IPS-18c (cell line): ENCODE measurements around the gene ATP6V1G2.
"Not testable (repeated sequence)": the region's sequence is repeated elsewhere in the genome, so short reads cannot be mapped to it uniquely, and the experiment has no call there.

Experiments used
- H3K4me3 ChIP-seq: 2 replicates; pipeline ENCODE4 v1.7.0; 2013; ENCODE audit warnings: low read depth, mild to moderate bottlenecking, low read length, moderate library complexity; ENCODE audit not compliant: insufficient read depth
- H3K9me3 ChIP-seq: one replicate; pipeline ENCODE4 v1.6.1; 2013; ENCODE audit warnings: mild to moderate bottlenecking, low read length, moderate library complexity; ENCODE audit not compliant: control insufficient read depth, insufficient read depth

The ATP6V1G2 gene

DNA sequence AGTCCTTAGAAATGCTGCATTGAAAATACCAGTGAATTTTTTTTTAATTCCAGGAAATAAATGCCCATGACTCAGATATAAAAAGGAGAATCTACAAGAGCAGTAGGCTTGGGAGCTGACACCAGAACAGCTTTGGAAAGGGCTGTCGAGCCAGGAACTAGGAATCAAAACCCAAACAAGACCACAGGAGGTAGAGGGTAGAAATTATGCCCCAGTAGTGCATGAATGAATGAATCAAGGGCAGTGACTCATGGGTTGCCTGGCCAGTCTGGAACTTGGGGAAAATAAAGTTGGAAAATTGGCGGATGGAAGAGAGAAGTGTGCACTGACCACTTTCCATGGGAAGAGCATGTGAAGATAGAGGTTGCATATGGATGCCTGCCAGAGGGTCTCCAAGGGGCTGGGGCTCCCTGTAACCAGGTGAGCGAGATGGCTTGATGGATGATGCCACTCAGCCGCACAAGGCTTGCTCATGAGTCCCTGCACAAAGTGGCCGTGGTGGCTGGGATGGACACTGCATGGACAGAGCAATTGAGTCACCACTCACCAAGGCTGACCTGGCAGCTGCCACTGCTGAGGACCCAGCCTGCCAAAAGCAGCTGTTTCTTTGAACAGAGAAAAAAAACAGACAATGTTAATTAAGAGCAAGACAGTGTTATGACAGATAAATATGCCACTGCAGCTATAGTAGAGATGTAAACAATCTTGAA, 32.8 kb downstream of the ATP6V1G2 start:
- H3K9me3 ChIP-seq = no peaks in the 10 kb centered on the region
- H3K4me3 ChIP-seq = no peak overlapping the region

GRCh38 chr6:31510007-31510406, 36.4 kb downstream of the ATP6V1G2 start:
- no peak overlapping the region for H3K4me3 ChIP-seq
- no peaks in the 10 kb centered on the region for H3K9me3 ChIP-seq

DNA sequence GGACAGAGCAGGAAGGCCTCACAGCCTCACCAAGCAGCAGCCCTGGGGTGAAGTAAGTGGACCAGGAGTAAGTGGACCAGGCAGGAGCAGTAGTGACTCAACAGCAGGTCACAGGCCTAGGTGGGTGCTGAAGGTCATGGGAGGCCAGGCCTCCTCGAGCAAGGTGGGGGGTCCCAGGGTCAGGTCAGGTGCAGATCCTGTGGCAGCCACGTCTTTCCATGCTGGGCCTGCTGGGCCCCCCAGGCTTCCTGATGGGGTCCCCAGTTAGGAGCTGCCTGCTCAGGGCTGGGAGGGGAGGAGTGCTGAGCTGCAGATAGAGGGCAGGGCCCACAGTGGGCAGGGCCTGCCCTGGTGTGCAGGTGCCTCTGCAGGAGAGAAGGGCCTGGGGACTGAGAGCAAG, 37.4 kb downstream of the ATP6V1G2 start:
- not testable (repeated sequence) for H3K9me3 ChIP-seq, H3K4me3 ChIP-seq

GRCh38 chr6:31502586-31502985, 43.8 kb downstream of the ATP6V1G2 start:
- Histone ChIP-seq H3K9me3 (no peaks in the 10 kb centered on the region), H3K4me3 (no peak overlapping the region)

DNA sequence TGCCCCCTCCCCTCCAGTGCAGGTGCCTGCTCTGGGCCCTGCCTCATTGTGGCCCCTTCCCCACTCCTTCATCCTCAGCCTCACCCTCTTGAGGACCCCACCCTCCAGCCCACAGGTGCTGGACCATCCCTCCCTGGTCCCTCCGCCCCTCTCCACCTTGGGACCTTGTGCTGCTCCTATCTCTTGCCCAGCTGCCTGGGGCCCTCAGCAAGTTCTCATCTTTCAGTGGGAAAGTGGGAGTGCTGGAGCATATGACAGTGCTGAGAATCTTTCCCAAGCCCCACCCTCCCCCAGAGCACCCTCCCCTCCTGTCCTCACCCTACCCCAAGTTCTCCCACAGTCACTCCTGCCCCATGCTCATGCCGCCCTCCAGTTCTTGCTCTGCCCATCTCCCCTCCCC, 46.8 kb downstream of the ATP6V1G2 start:
- H3K4me3 ChIP-seq, H3K9me3 ChIP-seq: not testable (repeated sequence)

GRCh38 chr6:31498748-31499147, 47.7 kb downstream of the ATP6V1G2 start:
- no peaks in the 10 kb centered on the region for H3K9me3 ChIP-seq
- H3K4me3 ChIP-seq = peak overlapping the region; percentile 62

DNA sequence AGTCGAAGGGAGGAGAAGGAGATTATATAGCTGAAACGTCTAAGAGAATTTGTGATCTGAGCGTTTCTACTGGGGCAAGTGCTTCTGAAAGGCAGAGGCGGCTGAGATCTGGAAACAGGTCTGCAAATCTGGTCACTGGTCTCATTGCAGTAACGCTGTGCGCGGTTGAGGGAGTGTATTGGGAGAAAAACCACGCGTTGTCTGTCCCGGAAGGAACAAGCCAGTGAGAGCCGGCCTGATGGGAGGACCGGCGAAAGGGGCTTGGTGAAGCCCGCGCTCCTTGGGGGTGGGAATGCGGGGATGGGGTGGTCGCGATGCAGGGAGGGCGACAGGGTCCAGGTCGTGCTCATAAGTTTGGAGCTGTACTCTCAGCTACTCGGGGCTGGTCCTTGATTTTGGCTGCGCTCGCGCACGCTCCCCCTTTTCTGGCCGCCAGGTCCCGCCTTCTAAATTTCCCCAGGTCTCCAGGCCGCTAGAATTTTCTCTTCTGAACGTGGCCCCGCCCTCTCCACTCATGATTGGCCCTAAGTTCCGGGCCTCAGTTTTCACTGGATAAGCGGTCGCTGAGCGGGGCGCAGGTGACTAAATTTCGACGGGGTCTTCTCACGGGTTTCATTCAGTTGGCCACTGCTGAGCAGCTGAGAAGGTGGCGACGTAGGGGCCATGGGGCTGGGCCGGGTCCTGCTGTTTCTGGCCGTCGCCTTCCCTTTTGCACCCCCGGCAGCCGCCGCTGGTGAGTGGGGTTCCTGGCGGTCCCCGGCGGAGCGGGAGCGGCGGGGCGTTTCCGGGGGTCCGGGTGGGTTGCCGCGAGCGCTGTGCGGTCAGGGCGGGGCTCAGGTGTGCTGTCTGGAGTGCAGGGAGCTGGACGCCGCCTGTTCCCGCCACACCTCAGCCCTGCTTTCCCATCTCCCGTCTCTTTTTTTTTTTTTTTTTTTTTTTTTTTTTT, 48.6 kb downstream of the ATP6V1G2 start, which contains the start of gene MICB:
Gene MICB, plus strand, starts transcription at position 615 of the 946 bp plus-strand sequence. Its CDS starts 49 bp downstream, at position 664.
- Histone ChIP-seq H3K9me3 (no peaks in the 10 kb centered on the region), H3K4me3 (peak within 1 kb of the TSS; percentile 77)

GRCh38 chr6:31496826-31497225, 49.6 kb downstream of the ATP6V1G2 start:
- not testable (repeated sequence) for H3K9me3 ChIP-seq, H3K4me3 ChIP-seq

GRCh38 chr6:31495580-31495979, 50.8 kb downstream of the ATP6V1G2 start:
- peak overlapping the region; percentile 66; the same call in 1 of the 2 replicates for H3K4me3 ChIP-seq
- H3K9me3 ChIP-seq = no peaks in the 10 kb centered on the region
